ENCODE results near the gene MFN2.

MFN2 gene

GRCh38 chr1:12019858-12020509, 39.7 kb downstream of the MFN2 start:
- TF ChIP-seq CTCF (conservative IDR thresholded peaks at IDR 0.05) = no peak

GRCh38 chr1:12021616-12022015, 41.4 kb downstream of the MFN2 start:
- no peak overlapping the region for H3K27ac ChIP-seq
- TF ChIP-seq CTCF (conservative IDR thresholded peaks at IDR 0.05) = no peak

More at GRCh38 chr1:12019858-12020509, 39.7 kb downstream of the MFN2 start:
- H3K27ac ChIP-seq = peak overlapping the region; percentile 77

- no peak for TF ChIP-seq CTCF (conservative IDR thresholded peaks at IDR 0.05)
- no peak overlapping the region for H3K27ac ChIP-seq
These were observed 41.8 kb downstream of the MFN2 start for GRCh38 chr1:12022036-12022435.

- no peak for TF ChIP-seq CTCF (conservative IDR thresholded peaks at IDR 0.05)
- no peak overlapping the region for H3K27ac ChIP-seq
These were observed 46.3 kb downstream of the MFN2 start for GRCh38 chr1:12026586-12026985.

GRCh38 chr1:12028248-12028647, 48.0 kb downstream of the MFN2 start:
- no peak overlapping the region for H3K27ac ChIP-seq

GRCh38 chr1:12028957-12029511, 48.8 kb downstream of the MFN2 start:
- TF ChIP-seq CTCF (conservative IDR thresholded peaks at IDR 0.05) = no peak
- H3K27ac ChIP-seq = no peak overlapping the region

More at GRCh38 chr1:12028248-12028647, 48.0 kb downstream of the MFN2 start:
- no peak for TF ChIP-seq CTCF (conservative IDR thresholded peaks at IDR 0.05)

GRCh38 chr1:12029720-12030339, 49.6 kb downstream of the MFN2 start:
- no peak for TF ChIP-seq CTCF (conservative IDR thresholded peaks at IDR 0.05)
- H3K27ac ChIP-seq = no peak overlapping the region

Measured in VCaP (cell line).